Kidney epithelial cell (primary cell): ENCODE data around the gene CNTN5. TPM values are rescaled to one million over a fixed set of nuclear protein-coding genes. Genes with fewer than 3 reads are reported as not detected.

Experiments
- DNase-seq: peaks from one replicate; pipeline ENCODE4 v3.0.0-alpha.2; 2010; ENCODE audit warnings: low read depth
- H3K27me3 ChIP-seq: 2 replicates; pipeline ENCODE4 v1.6.0; 2011; ENCODE audit warnings: low read length; ENCODE audit not compliant: control insufficient read depth, insufficient read depth
- H3K36me3 ChIP-seq: 2 replicates; pipeline ENCODE4 v1.5.1; 2011; ENCODE audit warnings: low read length; ENCODE audit not compliant: control insufficient read depth, insufficient read depth
- H3K4me3 ChIP-seq: 2 replicates; pipeline ENCODE4 v1.5.1; 2011; ENCODE audit warnings: low read depth, mild to moderate bottlenecking, control low read depth, low read length
- CTCF ChIP-seq: IDR thresholded peaks from 2 replicates; pipeline ENCODE4 v1.5.1; 2011; ENCODE audit warnings: mild to moderate bottlenecking, moderate library complexity, low read length, control low read depth, inconsistent platforms; ENCODE audit not compliant: insufficient read depth, poor library complexity, severe bottlenecking
- total RNA-seq: library from RNA; depleted of rRNA; stranded (reverse); fragments of >200 nt; gene quantifications from 2 replicates; pipeline ENCODE4 v1.2.3, GENCODE V29; 2015

Gene CNTN5
- total RNA-seq, 1 donor from 2014 or later: 0.29 TPM

DNA sequence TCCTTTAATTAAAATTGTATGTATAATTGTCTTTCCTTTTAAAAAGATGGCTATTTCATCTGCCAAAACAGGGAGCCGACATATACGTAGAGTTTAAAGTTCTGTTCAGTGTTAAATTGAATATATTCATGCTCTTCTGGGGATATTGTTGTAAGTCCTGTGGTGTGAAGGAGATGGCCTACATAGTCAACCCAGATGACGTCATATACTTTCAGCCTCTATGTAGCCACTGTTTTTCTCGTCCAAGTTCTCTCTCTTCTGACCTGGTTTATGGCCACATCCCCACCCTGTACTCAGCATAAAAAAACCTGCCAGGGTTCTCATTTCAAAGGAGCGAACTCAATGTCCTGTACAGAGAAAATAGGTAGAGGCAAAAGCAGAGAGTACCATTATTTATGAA is 1156.9 kb downstream of the CNTN5 start:
- H3K4me3 ChIP-seq: no peak overlapping the region
- DNase-seq: no peak
- TF ChIP-seq CTCF: no peak
- H3K27me3 ChIP-seq: no peaks in the 10 kb centered on the region
- no peaks in the 10 kb centered on the region for H3K36me3 ChIP-seq

DNA sequence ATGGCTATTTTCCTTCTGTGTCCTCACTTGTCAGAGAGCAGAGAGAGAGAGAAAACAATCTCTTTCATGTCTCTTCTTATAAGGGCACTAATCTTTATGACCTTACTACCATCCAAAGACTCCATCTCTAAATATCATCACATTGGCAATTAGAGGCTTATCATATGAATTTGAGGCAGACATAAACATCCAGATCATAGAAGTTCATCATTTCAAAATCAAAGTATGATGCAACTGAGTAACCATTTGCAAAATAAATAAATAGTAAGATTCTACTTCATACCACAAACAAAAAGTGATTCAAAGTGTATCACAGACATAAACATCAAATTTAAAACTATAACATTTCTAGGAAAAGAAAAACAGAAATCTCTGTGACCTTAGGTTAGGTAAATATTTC is 1161.6 kb downstream of the CNTN5 start:
- no peak for TF ChIP-seq CTCF
- no peaks in the 10 kb centered on the region for H3K27me3 ChIP-seq
- H3K4me3 ChIP-seq: no peak overlapping the region
- DNase-seq: no peak
- H3K36me3 ChIP-seq: no peaks in the 10 kb centered on the region

DNA sequence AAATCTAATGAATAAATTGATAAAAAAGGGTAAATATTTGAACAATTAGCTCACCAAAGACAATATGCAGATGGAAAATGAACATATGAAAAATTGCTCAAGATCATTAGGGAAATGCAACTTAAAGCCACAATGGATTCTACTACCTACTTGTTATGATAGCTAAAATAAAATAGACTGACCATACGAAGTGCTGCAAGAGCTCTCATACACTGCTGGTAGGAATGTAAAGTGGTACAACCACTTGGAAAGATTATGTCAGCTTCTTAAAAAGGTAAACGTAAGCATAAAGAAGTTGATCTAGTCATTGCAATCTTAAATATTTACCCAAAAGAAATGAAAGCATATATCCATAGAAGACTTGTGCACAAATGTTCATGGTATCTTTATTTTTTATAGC is 1162.2 kb downstream of the CNTN5 start:
- H3K27me3 ChIP-seq: no peaks in the 10 kb centered on the region
- TF ChIP-seq CTCF: no peak

GRCh38 chr11:100185588-100185987 is 1164.8 kb downstream of the CNTN5 start:
- no peak for TF ChIP-seq CTCF
- no peaks in the 10 kb centered on the region for H3K36me3 ChIP-seq
- no peaks in the 10 kb centered on the region for H3K27me3 ChIP-seq
- H3K4me3 ChIP-seq: no peak overlapping the region
- no peak for DNase-seq

More for the DNA sequence above, 1162.2 kb downstream of the CNTN5 start:
- Histone ChIP-seq H3K4me3 (no peak overlapping the region), H3K36me3 (no peaks in the 10 kb centered on the region)
- no peak for DNase-seq

DNA sequence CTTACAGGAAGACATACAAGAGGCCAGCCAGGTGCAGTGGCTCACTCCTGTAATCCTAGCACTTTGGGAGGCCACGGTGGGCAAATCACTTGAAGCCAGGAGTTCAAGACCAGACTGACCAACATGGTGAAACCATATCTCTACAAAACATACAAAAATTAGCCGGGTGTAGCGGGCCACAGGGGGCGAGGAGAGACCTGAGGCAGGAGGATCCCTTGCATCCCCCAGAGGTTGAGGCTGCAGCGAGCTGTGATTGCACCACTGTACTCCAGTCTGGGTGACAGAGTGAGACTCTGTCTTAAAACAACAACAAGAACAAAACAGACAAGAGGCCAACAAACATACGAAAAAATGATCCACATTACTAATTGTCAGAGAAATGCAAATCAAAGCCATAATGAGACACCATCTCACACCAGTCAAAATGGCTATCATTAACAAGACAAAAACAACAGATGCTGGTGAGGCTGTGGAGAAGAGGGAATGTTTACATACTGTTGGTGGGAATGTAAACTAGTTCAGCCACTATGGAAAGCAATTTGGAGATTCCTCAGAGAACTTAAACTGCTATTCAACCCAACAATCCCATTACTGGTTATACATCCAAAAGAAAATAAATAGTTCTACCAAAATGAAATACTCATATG is 1167.5 kb downstream of the CNTN5 start:
- no peaks in the 10 kb centered on the region for H3K27me3 ChIP-seq
- DNase-seq: no peak
- H3K36me3 ChIP-seq: no peaks in the 10 kb centered on the region
- no peak for TF ChIP-seq CTCF
- no peak overlapping the region for H3K4me3 ChIP-seq

- DNase-seq: no peak
- no peaks in the 10 kb centered on the region for H3K27me3 ChIP-seq
- no peaks in the 10 kb centered on the region for H3K36me3 ChIP-seq
- no peak for TF ChIP-seq CTCF
- no peak overlapping the region for H3K4me3 ChIP-seq
Measured at GRCh38 chr11:100190395-100190794, 1169.6 kb downstream of the CNTN5 start.
